ENCODE measurements around the gene PRDM2. TPM values are rescaled to one million over a fixed set of nuclear protein-coding genes. Genes with fewer than 3 reads are reported as not detected.

Gene PRDM2
- total and polyA plus RNA-seq, 2 donors from 2014 or later, result 8.2 to 42.6 TPM

DNA sequence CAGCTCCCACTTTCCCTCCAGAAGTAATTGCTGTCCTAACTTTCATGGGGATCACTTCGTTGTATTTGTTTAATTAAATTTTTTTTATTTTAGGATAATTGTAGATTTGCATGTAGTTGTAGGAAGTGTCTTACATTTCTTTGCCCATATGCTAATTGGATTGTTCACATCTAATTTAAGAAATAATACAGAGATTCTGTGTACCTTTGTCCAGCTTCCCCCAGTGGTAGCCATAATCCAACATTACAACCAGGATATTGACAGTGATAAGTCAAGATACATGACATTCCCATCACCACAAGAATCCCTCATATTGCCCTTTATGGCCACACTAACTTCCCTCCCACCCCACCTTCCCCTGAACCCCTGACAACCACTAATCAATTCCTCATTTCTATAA lies 136.6 kb downstream of the PRDM2 start:
- FAIRE-seq, result no peak
- Histone ChIP-seq H3K36me3 (ENCODE audit: control insufficient read depth in 2 of 3, insufficient read depth in 3 of 3, low read length in 3 of 3) (no peaks in the 10 kb centered on the region), H3K27me3 (ENCODE audit: control insufficient read depth, insufficient read depth, low read length) (no peaks in the 10 kb centered on the region), H3K4me3 (ENCODE audit: low read length in 3 of 3) (no peak overlapping the region), H3K9me3 (ENCODE audit: control insufficient read depth in 2 of 3, insufficient read depth in 1 of 3, low read length in 3 of 3) (no peaks in the 10 kb centered on the region), H3K27ac (ENCODE audit: low read depth in 2 of 2, low read length in 2 of 2) (no peak overlapping the region), H3K4me1 (ENCODE audit: control insufficient read depth in 2 of 3, insufficient read depth in 2 of 3, low read depth in 1 of 3, low read length in 3 of 3) (no peaks in the 10 kb centered on the region), H3K9ac (ENCODE audit: low read length in 3 of 3) (no peak overlapping the region)
- no peak for DNase-seq
- intact Hi-C loops (cut with DNase I), result no loop called here
- TF ChIP-seq, protein P1, sequence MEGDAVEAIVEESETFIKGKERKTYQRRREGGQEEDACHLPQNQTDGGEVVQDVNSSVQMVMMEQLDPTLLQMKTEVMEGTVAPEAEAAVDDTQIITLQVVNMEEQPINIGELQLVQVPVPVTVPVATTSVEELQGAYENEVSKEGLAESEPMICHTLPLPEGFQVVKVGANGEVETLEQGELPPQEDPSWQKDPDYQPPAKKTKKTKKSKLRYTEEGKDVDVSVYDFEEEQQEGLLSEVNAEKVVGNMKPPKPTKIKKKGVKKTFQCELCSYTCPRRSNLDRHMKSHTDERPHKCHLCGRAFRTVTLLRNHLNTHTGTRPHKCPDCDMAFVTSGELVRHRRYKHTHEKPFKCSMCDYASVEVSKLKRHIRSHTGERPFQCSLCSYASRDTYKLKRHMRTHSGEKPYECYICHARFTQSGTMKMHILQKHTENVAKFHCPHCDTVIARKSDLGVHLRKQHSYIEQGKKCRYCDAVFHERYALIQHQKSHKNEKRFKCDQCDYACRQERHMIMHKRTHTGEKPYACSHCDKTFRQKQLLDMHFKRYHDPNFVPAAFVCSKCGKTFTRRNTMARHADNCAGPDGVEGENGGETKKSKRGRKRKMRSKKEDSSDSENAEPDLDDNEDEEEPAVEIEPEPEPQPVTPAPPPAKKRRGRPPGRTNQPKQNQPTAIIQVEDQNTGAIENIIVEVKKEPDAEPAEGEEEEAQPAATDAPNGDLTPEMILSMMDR (IDR thresholded peaks at IDR 0.05; ENCODE audit: borderline replicate concordance, extremely low read depth, insufficient read depth), result no peak

DNA sequence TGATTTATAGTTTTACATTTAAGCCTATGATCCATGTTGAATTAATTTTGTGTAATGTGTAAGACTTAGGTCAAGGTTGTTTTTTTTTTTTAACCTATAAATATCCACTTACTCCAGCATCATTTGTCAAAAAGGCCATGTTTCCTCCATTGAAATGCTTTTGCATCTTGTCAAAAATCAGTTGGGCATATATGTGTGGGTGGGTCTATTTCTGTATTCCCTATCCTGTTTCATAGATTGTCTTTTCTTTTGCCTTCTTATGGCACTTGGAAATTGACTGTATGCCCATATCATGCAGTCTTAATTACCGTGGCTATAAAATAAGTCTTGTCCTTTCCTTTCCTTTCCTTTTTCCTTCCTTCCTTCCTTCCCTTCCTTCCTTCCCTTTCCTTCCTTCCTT lies 138.2 kb downstream of the PRDM2 start:
- H3K9ac ChIP-seq (ENCODE audit: low read length in 3 of 3), result no peak overlapping the region
- intact Hi-C loops (cut with DNase I), result no loop called here
- H3K4me1 ChIP-seq (ENCODE audit: control insufficient read depth in 2 of 3, insufficient read depth in 2 of 3, low read depth in 1 of 3, low read length in 3 of 3), result no peaks in the 10 kb centered on the region
- no peak overlapping the region for H3K27ac ChIP-seq (ENCODE audit: low read depth in 2 of 2, low read length in 2 of 2)
- no peaks in the 10 kb centered on the region for H3K9me3 ChIP-seq (ENCODE audit: control insufficient read depth in 2 of 3, insufficient read depth in 1 of 3, low read length in 3 of 3)
- H3K27me3 ChIP-seq (ENCODE audit: control insufficient read depth, insufficient read depth, low read length), result no peaks in the 10 kb centered on the region
- no peaks in the 10 kb centered on the region for H3K36me3 ChIP-seq (ENCODE audit: control insufficient read depth in 2 of 3, insufficient read depth in 3 of 3, low read length in 3 of 3)
- DNase-seq (no peak), FAIRE-seq (no peak)
- TF ChIP-seq, protein P1 (IDR thresholded peaks at IDR 0.05; ENCODE audit: borderline replicate concordance, extremely low read depth, insufficient read depth), result no peak
- no peak overlapping the region for H3K4me3 ChIP-seq (ENCODE audit: low read length in 3 of 3)

DNA sequence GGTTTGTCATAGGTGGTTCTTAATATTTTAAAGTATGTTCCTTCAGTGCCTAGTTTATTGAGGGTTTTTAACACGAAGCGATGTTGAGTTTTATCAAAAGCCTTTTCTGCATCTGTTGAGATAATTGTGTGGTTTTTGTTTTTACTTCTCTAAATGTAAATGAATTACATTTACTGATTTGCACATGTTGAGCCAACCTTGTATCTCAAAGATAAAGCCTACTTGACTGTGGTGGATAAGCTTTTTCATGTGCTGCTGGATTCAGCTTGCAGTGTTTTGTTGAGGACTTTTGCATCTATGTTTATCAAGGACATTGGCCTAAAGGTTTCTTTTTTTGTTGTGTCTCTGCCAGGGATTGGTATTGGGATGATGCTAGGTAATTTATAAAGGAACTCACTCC lies 142.5 kb downstream of the PRDM2 start:
- Histone ChIP-seq H3K4me3 (ENCODE audit: low read length in 3 of 3) (no peak overlapping the region), H3K27me3 (ENCODE audit: control insufficient read depth, insufficient read depth, low read length) (no peaks in the 10 kb centered on the region), H3K9ac (ENCODE audit: low read length in 3 of 3) (no peak overlapping the region), H3K27ac (ENCODE audit: low read depth in 2 of 2, low read length in 2 of 2) (no peak overlapping the region), H3K36me3 (ENCODE audit: control insufficient read depth in 2 of 3, insufficient read depth in 3 of 3, low read length in 3 of 3) (no peaks in the 10 kb centered on the region), H3K4me1 (ENCODE audit: control insufficient read depth in 2 of 3, insufficient read depth in 2 of 3, low read depth in 1 of 3, low read length in 3 of 3) (no peaks in the 10 kb centered on the region), H3K9me3 (ENCODE audit: control insufficient read depth in 2 of 3, insufficient read depth in 1 of 3, low read length in 3 of 3) (no peaks in the 10 kb centered on the region)
- TF ChIP-seq, protein P1 (IDR thresholded peaks at IDR 0.05; ENCODE audit: borderline replicate concordance, extremely low read depth, insufficient read depth), result no peak
- FAIRE-seq, result no peak
- intact Hi-C loops (cut with DNase I), result no loop called here
- no peak for DNase-seq

DNA sequence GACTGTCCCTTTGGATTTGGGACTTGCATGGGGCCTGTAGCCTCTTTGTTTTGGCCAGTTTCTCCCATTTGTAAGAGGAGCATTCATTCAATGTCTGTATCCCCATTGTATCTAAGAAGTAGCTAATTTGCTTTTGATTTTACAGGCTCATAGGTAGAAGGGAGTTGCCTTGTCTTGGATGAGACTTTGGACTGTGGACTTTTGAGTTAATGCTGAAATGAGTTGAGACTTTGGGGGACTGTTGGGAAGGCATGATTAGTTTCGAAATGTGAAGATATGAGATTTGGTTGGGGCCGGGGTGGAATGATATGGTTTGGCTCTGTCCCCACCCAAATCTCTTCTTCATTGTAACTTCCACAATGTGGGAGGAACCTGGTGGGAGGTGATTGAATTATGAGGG lies 151.7 kb downstream of the PRDM2 start:
- FAIRE-seq, result no peak

More for the DNA sequence above, 151.7 kb downstream of the PRDM2 start:
- no peak overlapping the region for H3K27ac ChIP-seq (ENCODE audit: low read depth in 2 of 2, low read length in 2 of 2)
- intact Hi-C loops (cut with DNase I), result no loop called here
- H3K4me3 ChIP-seq (ENCODE audit: low read length in 3 of 3), result no peak overlapping the region
- H3K9ac ChIP-seq (ENCODE audit: low read length in 3 of 3), result no peak overlapping the region
- no peak for DNase-seq
- H3K27me3 ChIP-seq (ENCODE audit: control insufficient read depth, insufficient read depth, low read length), result no peaks in the 10 kb centered on the region
- H3K36me3 ChIP-seq (ENCODE audit: control insufficient read depth in 2 of 3, insufficient read depth in 3 of 3, low read length in 3 of 3), result no peaks in the 10 kb centered on the region
- H3K9me3 ChIP-seq (ENCODE audit: control insufficient read depth in 2 of 3, insufficient read depth in 1 of 3, low read length in 3 of 3), result peaks cover 0 to 3% (median 0%) of the 10 kb centered on the region in 3 donors
- H3K4me1 ChIP-seq (ENCODE audit: control insufficient read depth in 2 of 3, insufficient read depth in 2 of 3, low read depth in 1 of 3, low read length in 3 of 3), result no peaks in the 10 kb centered on the region
- TF ChIP-seq, protein P1 (IDR thresholded peaks at IDR 0.05; ENCODE audit: borderline replicate concordance, extremely low read depth, insufficient read depth), result no peak
